AML-193 (cell line): Measurements from ENCODE around the gene NLRP1.
A peak's percentile ranks its signal among the peaks of the same experiment; 100 is the strongest.

Source experiments
- DNase-seq, 2 experiments: peaks; one replicate each; lab custom pipeline; 2025; lab: John Stamatoyannopoulos, UW

Gene NLRP1

GRCh38 chr17:5584383-5585286 lies at the start of gene NLRP1:
TSS of gene NLRP1 (minus strand) at chr17:5584509. CDS start at chr17:5583957, 552 bp downstream.
- peak; percentile 51 to 61 for DNase-seq

- no peak for DNase-seq
Measured at GRCh38 chr17:5631958-5632590, 47.8 kb upstream of the NLRP1 start.

- DNase-seq, result no peak
Measured at GRCh38 chr17:5630434-5630833, 46.1 kb upstream of the NLRP1 start.

GRCh38 chr17:5629128-5629527 lies 44.8 kb upstream of the NLRP1 start:
- no peak for DNase-seq

- no peak for DNase-seq
Measured at GRCh38 chr17:5628262-5628661, 44.0 kb upstream of the NLRP1 start.

- DNase-seq, result no peak
Measured at GRCh38 chr17:5624211-5624610, 39.9 kb upstream of the NLRP1 start.

- DNase-seq, result no peak
Measured at GRCh38 chr17:5621729-5622128, 37.4 kb upstream of the NLRP1 start.

GRCh38 chr17:5621026-5621425 lies 36.7 kb upstream of the NLRP1 start:
- DNase-seq, result no peak

- DNase-seq, result no peak
Measured at GRCh38 chr17:5619088-5619740, 34.9 kb upstream of the NLRP1 start.

- no peak for DNase-seq
Measured at GRCh38 chr17:5618476-5618875, 34.2 kb upstream of the NLRP1 start.

GRCh38 chr17:5615476-5615875 lies 31.2 kb upstream of the NLRP1 start:
- DNase-seq, result no peak

GRCh38 chr17:5610956-5611355 lies 26.6 kb upstream of the NLRP1 start:
- peak; percentile 37 to 38 for DNase-seq

- DNase-seq, result no peak
Measured at GRCh38 chr17:5608399-5609112, 24.2 kb upstream of the NLRP1 start.

- no peak for DNase-seq
Measured at GRCh38 chr17:5607946-5608345, 23.6 kb upstream of the NLRP1 start.

GRCh38 chr17:5605452-5605851 lies 21.1 kb upstream of the NLRP1 start:
- DNase-seq, result no peak

- no peak for DNase-seq
Measured at GRCh38 chr17:5600041-5600440, 15.7 kb upstream of the NLRP1 start.

GRCh38 chr17:5598457-5598856 lies 14.1 kb upstream of the NLRP1 start:
- DNase-seq, result no peak

GRCh38 chr17:5596421-5596820 lies 12.1 kb upstream of the NLRP1 start:
- DNase-seq, result no peak

GRCh38 chr17:5595831-5596230 lies 11.5 kb upstream of the NLRP1 start:
- DNase-seq, result no peak

GRCh38 chr17:5592382-5592781 lies 8.1 kb upstream of the NLRP1 start:
- peak; percentile 0 to 2 for DNase-seq

GRCh38 chr17:5591966-5592365 lies 7.7 kb upstream of the NLRP1 start:
- DNase-seq, result no peak

- no peak for DNase-seq
Measured at GRCh38 chr17:5588584-5588983, 4.3 kb upstream of the NLRP1 start.
